GM21786 (cell line): ENCODE measurements around the gene GPC4.

Experiments
- ATAC-seq: cut with Tn5 transposase; IDR thresholded peaks from one replicate; pipeline ENCODE4 v1.9.1; 2021; ENCODE audit not compliant: unreplicated experiment

Gene GPC4

DNA sequence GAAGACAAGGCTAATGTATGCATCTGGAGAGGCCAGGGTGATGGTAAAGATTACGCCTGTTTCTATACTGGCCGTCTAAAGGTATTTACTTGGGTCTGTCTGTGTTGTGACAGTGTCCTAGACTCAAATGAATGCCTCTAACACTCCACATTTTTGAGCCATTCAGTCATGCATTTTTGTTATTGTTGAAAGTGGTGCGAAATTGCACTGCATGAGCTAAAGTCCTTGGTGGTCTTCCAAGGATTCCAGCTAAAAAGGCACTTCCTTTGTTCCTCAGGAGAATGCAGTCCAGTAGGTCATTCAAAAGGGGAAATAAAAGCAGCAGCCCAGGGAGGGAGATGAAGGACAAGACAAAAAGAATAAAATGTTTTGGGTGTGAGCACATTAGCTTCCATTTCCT, 3.0 kb downstream of the GPC4 start:
- no peak for ATAC-seq

DNA sequence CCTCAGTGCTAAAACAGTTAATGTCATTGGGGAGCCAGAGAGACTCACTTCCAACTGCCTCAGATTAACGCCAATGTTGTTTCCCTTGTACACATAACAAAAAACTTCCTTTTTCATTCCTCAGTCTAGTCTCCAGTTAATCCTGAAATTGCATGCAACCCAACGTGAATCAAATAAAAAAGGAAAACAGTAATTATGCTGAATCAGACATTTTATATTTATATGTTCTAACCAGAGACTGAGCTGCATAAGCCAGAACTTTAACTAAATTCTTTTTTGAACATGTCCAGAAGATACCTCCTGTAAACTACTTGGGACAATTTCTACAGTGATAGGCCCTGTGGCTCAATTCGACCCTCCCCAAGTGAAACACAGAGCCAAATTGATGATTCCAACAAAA, 4.7 kb downstream of the GPC4 start:
- no peak for ATAC-seq

DNA sequence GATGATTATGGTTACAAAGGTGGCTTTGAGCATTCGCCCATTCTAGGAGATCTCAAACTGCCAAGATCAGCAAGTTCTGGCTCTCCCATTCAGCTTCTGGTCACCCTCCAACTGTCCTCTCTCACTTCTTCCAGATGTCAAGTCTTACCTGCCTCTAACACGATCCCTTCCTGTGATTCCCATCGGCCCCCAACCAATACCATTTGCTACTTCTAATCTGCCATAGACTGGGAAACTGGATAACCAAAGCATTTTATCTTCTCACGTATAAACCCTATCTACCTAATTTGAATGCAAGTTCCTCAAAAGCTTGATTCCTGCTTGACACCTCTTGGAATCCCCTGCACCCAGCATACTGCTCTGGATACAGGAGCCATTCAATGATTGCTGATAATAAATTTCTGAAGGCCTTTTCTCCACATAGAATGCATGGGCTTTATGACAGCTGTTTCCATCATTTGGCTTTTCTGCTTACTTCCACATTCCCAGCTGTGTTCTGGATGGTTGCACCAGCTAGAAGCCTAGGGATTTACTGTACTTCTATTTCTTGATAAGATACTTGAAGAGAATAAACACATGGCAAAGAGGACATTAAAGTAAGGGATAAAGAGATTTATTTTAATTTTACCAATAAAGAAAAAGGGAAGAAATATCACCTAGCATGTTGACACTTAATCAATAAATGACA, 9.6 kb downstream of the GPC4 start:
- ATAC-seq = no peak

DNA sequence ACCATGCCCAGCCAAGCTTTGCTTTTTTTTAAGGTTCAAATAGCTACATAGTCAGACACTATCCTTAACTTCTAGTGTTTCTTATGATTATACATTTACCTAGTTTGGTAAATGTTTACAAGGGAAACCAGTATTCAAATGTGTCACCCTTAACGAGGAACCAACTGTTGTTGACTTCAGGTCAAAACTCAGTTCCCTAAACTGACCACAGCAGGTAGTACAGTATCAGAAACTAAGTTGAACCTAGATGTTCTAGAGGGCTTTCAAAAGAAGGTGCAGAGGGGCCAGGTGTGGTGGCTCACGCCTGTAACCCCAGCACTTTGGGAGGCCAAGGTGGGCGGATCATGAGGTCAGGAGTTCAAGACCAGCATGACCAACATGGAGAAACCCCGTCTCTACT, 11.3 kb downstream of the GPC4 start:
- peak; percentile 52 for ATAC-seq

DNA sequence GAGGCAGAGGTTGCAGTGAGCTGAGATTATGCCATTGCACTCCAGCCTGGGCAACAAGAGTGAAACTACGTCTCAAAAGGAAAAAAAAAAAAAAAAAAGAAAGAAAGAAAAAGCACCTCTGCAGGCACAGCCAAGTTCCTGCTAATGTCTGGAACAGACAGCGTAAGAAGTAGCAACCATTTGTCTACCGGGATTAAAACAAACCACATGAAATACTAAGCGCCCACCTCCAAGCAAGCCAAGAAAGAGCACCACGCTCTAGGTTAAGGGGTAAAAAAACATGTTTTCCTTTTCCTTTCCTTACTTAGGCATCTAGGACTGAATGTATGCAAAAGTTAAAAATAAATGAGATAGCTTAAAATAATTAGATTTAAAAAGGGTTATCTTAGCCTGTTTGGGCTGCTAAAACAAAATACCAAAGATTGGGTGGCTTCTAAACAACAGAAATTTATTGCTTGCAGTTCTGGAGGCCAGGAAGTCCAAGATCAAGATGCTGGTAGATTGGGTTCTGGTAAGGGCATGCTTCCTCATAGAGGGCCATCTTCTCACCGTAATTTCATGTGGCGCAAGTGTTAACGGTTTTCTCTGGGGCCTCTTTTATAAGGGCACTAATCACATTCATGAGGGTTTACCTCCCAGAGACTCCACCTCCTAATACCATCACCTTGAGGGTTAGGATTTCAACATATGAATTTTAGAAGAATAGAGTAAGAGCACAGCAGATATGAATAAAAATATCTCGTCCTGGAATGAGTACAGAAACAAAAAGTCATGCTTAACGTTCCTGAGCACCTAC, 12.3 kb downstream of the GPC4 start:
- no peak for ATAC-seq

DNA sequence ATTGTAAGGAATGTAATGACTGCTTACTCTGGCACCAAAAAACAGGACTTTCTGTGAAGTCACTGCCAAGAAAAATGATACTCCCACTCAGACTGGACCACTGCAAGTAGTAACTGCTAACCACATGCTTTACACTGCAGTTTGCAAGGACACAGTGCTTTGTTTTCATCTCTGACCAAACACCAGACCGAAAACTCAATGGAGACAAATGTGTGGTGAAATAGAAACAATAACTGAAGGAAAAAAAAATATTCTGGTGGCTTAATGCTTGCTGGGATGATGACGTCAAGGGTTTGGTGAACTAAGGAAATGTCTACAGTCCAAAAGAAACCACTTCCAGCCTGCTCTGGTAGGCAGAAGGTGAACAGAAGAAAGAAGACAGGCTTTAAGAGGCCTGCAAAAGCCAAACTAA, 13.2 kb downstream of the GPC4 start:
- peak; percentile 35 for ATAC-seq

DNA sequence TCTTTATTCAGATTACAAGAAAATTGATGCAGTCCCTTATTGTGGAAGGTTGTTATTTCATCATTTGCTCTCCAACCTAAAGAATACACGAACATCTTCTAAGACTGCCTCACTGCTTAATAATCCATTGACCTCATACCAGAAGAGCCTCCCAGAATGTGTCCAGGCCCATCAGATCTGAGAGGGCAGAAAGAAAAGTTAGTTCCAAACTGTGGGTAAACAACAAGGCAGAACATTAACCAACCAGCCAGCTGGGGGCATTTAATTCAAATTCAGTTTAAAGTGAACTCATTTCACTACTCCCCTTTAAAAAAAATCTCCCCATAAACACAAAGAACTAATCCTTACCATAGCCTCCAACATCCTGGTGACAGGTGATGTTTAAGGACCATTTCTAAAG, 13.8 kb downstream of the GPC4 start:
- no peak for ATAC-seq

DNA sequence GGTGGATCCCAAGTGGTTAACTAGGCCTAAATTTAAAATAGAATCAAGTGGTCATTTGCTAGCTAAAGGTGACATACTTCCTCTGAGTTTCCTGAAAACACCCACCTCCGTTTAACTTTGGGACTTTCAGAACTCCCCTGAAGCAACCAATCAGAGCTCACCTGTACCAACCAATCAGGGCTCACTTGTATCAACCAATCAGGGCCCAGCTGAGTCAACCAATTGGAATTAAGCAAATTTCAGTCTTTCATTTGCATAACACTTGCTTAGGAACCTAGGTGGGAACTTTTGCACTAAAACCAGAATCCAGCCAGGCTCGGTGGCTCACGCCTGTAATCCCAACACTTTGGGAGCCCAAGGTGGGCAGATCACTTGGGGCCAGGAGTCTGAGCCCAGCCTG, 15.9 kb downstream of the GPC4 start:
- ATAC-seq = no peak

DNA sequence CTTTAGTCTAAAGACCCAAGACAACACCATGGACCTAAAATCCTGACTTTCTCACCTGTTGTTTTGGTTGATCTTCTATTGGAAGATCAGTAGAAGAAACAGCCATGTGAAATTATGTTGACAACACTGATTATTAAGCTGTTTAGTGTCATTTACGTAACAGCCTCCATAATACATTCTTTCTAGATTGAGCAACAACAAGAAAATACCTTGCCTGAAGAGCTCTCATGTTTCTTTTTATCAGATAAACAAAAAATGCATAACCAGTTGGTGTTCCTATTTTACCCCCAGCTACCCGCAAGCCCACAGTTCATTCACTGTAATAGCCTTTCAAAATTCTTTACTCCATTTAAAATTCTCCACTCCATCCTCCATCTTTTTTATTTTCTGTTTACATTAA, 20.5 kb downstream of the GPC4 start:
- no peak for ATAC-seq

DNA sequence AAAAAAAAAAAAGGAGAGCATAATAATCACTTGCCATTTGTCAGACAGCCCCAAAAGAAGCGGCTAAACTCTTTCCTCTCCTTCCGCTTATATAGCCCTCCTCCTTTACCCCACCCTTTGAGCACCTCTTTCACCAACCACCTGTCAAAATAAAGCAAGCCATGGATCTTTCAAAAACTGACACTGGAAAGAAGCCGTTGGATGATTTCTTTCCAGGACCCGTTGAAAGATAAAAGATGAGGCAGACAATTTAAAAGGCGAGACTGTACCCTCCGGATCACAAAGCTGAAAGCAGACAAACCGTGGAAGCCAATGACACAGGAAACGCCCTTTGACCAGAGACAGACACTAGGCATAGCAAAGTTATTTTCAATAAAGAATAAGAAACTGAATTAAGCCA, 22.6 kb downstream of the GPC4 start:
- no peak for ATAC-seq

DNA sequence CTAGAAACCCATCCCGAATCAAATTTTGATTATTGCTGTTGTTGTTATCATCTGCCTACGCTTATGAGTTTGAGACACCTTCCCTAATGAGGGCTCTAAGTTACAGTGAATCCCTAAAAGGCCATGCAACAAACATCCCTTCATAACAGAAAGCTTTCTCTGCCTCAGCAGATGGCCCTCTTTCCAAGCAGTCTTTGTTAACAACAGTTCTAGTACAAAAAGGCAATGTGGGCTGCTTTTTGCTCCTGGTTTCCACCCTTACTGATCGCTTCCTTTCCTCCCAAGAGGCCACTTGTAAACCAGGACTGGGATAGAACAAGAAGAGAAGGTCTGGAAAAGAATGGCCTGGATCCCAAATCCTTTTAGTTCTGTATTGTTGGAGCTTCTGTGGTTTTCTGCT, 24.2 kb downstream of the GPC4 start:
- ATAC-seq = no peak

DNA sequence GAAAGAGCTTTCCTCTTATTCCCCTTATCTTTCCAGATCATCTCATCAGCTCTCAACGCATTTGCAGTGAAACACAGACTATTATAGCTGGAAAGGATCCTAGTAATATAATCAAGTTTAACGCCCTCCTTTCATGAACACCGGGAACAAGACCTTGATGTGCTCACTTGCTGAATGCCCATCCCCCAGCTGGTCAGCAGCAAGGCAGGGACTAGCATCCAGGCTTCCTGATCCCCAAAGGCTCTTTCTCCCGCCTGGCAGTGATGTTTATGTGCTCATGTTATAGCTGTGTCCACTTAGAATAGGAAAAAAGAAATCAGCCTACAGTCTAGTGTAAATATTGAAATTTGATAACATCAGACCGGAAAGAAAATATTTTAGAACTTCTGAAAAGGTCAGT, 24.6 kb downstream of the GPC4 start:
- ATAC-seq = no peak

DNA sequence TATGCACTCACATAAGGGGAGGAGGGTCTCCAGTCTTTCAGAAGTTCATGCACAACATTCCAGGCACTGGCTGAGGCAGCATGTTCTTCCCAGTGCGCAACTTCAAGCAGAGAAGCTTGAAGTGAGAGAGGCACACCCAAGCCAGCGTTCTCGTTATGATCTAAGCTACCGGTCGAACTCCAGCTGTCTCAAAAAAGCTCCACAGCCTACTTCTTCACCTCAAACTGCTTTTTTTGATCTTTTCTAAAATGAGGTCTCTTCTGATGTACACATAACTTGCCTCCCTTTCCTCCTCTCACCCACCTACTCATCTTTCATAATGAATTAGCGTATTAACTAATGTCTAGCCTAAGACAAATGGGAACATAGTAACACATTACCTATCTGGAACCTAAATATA, 25.3 kb downstream of the GPC4 start:
- ATAC-seq = no peak

DNA sequence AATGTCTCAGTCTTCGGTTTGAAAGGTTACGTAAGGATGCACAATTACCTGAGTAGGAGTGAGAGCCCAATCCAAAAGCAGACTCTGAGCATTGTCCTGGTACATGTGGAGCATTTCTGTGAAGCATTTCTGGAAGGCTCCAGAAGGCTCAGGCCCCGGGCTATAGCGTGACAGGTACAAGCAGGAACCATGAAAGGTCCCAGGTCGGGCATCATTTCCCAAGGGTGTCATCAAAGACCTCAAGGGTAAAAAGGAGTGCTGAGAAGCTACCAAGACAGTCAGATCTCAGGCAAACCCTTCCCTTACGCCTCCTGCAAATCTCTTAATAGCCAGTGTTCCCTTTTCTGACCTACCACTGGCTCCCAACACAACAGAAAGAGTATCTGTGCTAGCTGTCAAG, 30.8 kb downstream of the GPC4 start:
- ATAC-seq = no peak

DNA sequence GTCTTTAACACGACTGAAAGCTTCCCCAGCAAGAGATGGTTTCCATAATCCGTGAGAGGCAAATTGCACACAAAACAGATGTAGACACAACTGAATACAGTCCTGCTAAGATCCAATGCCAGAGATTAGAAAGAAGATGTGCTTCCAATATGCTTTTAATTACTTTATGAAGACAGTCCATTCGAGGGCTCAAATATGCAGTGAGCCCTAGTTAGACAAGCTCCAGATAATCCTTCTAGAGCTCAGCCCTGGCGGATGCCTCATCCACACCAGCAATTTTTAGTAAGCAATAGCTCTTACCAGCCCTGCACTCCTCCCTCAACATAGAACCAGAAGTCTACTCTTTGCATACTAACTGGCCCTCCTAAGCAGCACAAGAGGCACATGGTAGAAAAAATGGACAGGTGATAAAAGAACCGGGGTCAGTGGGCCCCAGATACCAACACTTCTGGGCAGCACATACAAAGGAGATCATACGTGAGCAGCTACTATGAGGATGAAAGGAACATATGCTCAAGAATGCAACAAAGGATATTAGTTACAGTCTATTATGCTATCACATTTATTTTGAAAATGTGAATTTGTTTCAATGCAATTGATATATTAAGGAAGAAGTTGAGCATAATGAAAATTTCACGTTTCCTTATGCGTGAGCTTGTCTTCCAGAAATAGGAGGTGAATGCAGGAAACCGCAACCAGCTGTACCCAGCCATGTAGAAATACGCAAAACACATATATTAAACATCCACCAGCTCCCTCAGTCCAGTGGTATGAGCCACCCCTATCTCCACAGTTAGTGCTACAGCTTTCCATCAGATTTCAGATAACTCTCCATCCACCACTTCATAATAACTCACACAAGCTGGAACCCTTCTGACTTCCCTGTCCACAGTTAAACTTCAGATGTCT, 34.3 kb downstream of the GPC4 start:
- peak; percentile 54 for ATAC-seq

DNA sequence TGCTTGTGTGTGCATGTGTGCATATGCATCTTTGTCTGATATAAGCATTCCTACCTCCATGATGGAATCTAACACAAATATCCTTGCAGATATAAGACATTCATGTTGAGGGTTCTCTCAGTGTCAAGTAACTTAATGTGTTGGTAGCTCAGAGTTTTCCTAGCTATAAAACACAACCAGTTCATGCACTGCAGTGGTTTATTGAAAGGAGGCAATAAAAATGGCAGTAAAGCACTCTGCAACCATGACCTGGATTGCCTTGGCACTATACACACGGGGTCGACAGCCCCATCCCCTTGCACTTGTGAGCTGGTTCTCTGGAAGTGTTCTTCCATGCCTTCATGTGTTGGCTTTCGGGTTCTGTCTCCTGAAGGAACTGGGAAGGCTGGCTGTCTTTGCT, 38.9 kb downstream of the GPC4 start:
- ATAC-seq = no peak

DNA sequence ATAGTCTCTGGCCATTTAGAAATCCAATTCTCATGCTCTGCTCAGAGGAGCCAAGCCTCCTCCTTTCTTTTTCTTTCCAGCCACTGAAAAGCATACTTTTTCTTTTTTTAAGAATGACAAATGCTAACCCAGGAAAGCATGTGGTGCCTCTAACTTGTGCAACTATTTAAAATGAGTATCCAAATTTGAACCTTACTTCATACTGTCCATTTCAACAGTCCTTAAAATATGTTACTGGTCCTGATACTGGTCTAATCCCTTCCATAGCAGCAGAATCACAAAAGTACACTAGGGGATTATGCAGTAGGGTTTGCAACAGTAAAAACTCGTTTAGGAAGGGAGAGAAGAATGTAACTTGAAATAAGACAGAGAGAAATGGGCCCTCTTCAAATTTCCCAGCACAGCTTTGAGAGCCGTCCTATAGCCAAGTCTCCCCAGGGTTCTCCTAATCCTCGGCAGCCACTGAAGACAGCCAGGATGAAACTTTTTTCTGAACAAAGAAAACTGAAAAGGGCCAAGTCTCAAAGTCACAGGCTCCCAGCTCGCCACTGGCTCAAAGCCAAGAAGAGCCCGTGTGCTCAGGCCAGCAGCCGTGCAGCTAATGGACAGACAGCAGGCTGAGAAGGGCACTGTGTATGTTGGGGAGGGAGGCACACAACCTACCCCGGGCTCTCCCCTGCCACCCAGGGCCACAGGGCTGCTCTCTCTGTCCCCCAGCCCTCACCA, 39.5 kb downstream of the GPC4 start:
- no peak for ATAC-seq

DNA sequence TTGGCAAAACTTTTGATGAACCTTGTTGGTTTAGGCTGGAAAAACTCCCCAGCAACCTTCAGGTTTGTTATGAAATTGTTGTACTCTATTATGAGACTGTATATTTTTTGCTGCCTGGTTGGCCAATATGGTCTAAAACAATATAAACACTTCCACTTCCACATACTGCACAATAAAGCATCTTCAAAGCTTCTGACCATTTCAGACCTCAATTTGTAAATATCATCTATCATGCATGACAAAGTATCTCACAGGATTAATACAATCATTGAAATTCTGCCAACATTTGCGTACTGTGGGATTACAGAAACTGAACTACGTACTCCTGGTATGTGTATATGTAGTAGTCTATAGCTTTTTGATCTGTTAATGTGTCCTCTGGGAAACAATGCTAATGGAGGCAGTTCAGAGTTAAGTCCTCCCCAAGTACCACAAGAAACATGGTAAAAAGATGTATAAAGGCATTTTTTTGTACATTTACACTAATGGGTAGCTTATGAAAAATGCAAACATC, 40.4 kb downstream of the GPC4 start:
- ATAC-seq = no peak

DNA sequence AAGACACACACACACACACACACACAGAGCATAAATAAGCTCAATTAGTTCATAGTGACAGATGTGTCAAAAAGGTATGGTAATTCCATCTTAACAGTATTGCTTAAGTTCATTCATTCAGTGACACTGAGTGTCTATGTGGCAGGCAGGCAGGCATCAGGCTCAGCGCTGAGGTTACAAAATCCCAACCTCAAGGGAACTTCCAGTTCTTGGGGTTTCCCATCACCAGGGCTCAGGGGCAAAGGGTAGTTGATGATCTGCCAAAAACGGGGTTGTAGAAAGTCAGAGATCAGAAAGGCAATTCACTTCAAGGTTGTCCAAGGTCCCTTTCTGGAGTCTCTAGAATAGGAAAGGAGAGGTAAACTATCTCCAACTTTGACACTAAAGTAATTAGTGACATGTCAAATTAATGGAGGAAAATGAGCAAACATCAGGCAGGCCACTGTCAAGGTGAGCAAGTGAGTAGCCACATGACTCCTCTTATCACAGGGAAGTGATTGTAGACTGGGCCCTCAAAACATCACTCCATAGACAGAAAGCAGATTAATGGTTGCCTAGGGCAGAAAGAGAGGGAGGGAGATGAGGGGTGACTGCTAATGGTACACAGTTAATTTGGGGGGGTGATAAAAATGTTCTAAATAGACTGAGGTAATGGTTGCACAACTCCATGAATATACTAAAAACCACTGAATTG, 41.8 kb downstream of the GPC4 start:
- ATAC-seq = no peak

DNA sequence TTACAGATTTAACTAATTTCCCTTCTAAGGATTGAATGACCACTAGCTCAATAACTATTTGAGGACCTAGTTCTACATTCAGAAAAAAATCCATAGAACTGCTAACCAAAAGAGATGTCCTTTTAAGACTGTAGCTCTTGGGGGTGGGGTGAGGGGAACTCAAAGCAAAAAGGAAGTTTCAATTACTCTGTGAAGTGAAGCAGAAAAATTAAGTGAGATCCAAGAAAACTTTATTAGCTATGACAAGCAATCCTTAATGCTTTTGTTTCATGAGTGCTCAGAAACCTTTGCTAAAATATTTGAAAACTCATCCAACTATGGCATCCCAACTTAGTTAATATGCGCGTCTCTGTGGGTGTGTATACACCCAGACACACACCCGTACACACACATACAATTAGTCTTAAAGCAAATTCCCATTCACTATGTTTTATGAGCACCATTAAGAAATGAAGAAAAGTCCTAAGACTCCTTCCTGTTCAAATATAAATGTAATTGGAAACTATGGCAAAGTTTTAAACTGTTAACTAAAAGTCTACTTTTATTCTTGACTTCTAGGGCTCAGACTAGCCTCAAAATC, 44.5 kb downstream of the GPC4 start:
- ATAC-seq = no peak
